Neural cell (in vitro differentiated cells): Measurements from ENCODE around the gene OR6J1.

Source experiments
- CTCF ChIP-seq: fragments of 450-650 bp; IDR thresholded peaks from 2 replicates; pipeline ENCODE4 v1.5.1; 2014; ENCODE audit warnings: antibody characterized with exemption, mild to moderate bottlenecking, moderate library complexity; ENCODE audit not compliant: poor library complexity, severe bottlenecking
- EZH2 ChIP-seq: fragments of 200-600, 300-800 bp; shearing (Covaris generic), sonication (generic); IDR thresholded peaks from 2 replicates; pipeline ENCODE4 v1.6.1; 2014; ENCODE audit warnings: antibody characterized with exemption, low read length, borderline replicate concordance, mild to moderate bottlenecking; ENCODE audit not compliant: insufficient read depth, poor library complexity, severe bottlenecking
- MXI1 ChIP-seq: fragments of 450-650 bp; conservative IDR thresholded peaks from 2 replicates; pipeline ENCODE4 v1.6.1; 2014; ENCODE audit warnings: antibody characterized with exemption, mild to moderate bottlenecking; ENCODE audit not compliant: poor library complexity, severe bottlenecking
- POLR2AphosphoS5 ChIP-seq: IDR thresholded peaks from 2 replicates; pipeline ENCODE4 v1.6.1; 2012
- TAF1 ChIP-seq: IDR thresholded peaks from 2 replicates; pipeline ENCODE4 v1.6.1; 2012; ENCODE audit warnings: low read depth

GRCh38 chr14:22588526-22589095 is 55.5 kb downstream of the OR6J1 start:
- TF ChIP-seq EZH2 (no peak), CTCF (no peak), TAF1 (no peak), MXI1 (no peak), POLR2AphosphoS5 (no peak)
